ENCODE data around the gene SCLY. TPM values are rescaled to one million over a fixed set of nuclear protein-coding genes. Genes with fewer than 3 reads are reported as not detected.

Gene SCLY
- total and polyA plus RNA-seq, 12 donors = 8.3 to 14.5 (median 11.4) TPM

DNA sequence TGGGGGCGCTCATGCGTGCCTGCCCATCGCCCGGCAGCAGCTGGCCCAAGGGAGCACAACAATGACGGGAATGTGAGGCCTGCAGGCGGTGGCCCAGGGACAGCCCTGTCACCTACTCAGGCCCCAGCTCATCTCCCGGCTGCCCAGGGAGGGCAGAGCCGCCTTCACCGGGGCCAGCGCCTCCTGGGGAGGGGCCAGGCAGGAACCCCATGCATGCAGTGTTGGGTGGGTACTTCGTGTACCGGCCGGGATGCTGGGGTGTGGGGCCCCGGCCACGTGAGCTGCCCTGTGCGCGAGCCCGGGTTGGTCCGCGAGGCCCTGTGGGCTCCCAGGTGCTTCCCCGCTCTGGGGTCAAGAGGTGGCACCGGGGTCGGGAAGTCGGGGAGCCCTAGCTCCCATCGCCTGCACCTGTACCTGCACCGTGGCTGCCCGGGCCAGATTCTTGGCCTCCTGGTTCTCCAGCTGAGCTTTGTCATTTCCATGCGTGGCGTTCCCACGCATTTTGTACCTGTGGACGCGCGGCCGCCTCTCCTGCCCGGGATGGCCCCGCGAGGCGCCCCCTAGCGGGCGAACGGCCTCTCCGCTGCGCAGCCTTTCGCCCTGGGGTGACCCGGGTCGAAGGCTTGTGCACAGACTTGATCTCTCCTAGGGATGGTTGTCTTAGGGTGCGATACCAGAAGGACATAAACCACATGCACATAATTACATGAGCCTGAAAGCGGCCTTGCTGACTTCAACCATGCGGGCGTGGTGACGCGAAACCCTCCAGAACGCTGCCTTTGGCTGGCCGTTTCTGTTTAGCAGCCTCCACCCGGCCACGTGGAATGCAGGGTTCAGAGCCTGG, 78.6 kb downstream of the SCLY start:
- DNase-seq = no peak

DNA sequence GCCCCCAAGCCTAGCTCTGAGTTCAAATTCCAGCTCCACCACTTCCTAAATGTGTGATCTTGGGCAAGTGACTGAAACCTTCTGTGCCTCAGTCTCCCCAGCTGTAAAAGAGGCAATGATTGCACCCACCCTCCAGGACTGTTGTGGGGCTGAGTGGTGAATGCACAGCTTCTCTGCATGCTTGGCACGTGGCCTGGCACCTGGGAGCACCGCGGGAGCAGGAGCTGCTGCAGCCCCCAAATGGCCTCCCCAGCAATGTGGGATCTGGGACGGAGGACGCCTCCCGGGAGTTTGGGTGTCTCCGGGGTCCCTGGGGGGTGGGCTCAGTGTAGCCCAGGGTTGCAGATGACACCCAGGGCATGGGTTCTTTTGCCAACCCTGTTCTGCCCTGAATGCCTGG, 79.2 kb downstream of the SCLY start:
- DNase-seq = no peak
- intact Hi-C loops (cut with DNase I) = loop anchor here in 4 of 10 donors (5.0 to 10.0 kb wide), 3 partner anchors 78 to 285 kb away; partner anchors contain the start of genes RAMP1 (in 2 of the 4) and SCLY (in 1 of the 4)
- H3K4me3 ChIP-seq = no peak overlapping the region
- whole genome bisulfite sequencing, 2 donors = 88 to 92% methylated on average over 7 of the region's 7 CpGs
- H3K27ac ChIP-seq = peak overlapping the region in 1 of 10 donors; percentile 93
- no peak for ATAC-seq
- no peaks in the 10 kb centered on the region for H3K9me3 ChIP-seq
- TF ChIP-seq, protein P1, sequence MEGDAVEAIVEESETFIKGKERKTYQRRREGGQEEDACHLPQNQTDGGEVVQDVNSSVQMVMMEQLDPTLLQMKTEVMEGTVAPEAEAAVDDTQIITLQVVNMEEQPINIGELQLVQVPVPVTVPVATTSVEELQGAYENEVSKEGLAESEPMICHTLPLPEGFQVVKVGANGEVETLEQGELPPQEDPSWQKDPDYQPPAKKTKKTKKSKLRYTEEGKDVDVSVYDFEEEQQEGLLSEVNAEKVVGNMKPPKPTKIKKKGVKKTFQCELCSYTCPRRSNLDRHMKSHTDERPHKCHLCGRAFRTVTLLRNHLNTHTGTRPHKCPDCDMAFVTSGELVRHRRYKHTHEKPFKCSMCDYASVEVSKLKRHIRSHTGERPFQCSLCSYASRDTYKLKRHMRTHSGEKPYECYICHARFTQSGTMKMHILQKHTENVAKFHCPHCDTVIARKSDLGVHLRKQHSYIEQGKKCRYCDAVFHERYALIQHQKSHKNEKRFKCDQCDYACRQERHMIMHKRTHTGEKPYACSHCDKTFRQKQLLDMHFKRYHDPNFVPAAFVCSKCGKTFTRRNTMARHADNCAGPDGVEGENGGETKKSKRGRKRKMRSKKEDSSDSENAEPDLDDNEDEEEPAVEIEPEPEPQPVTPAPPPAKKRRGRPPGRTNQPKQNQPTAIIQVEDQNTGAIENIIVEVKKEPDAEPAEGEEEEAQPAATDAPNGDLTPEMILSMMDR (IDR thresholded peaks at IDR 0.05) = no peak
- H3K27me3 ChIP-seq = peaks cover 0 to 2% (median 0%) of the 10 kb centered on the region in 7 donors
- H3K36me3 ChIP-seq = peaks cover 0 to 6% (median 0%) of the 10 kb centered on the region in 9 donors
- H3K4me1 ChIP-seq = peaks cover 6 to 71% (median 51%) of the 10 kb centered on the region in 9 donors

More for the DNA sequence above, 78.6 kb downstream of the SCLY start:
- TF ChIP-seq, protein P1 (IDR thresholded peaks at IDR 0.05) = peak; percentile 33 to 74 (median 64)
- Histone ChIP-seq H3K9me3 (no peaks in the 10 kb centered on the region), H3K36me3 (peaks cover 0 to 6% (median 0%) of the 10 kb centered on the region in 9 donors), H3K27me3 (peaks cover 0 to 2% (median 0%) of the 10 kb centered on the region in 7 donors), H3K4me3 (peak overlapping the region; percentile 5 to 54 (median 40)), H3K4me1 (peaks cover 6 to 71% (median 51%) of the 10 kb centered on the region in 9 donors), H3K27ac (peak overlapping the region; percentile 69 to 96 (median 89))
- WGBS, 2 donors = 31 to 47% methylated on average over 56 of the region's 56 CpGs
- ATAC-seq = peak; percentile 25 to 68 (median 50)
- intact Hi-C loops (cut with DNase I) = loop anchor here in 7 of 10 donors (5.0 to 10.0 kb wide), 5 partner anchors 77 to 285 kb away; partner anchors contain the start of genes RAMP1 (in 5 of the 7), SCLY (in 1 of the 7) and UBE2F (in 1 of the 7)

DNA sequence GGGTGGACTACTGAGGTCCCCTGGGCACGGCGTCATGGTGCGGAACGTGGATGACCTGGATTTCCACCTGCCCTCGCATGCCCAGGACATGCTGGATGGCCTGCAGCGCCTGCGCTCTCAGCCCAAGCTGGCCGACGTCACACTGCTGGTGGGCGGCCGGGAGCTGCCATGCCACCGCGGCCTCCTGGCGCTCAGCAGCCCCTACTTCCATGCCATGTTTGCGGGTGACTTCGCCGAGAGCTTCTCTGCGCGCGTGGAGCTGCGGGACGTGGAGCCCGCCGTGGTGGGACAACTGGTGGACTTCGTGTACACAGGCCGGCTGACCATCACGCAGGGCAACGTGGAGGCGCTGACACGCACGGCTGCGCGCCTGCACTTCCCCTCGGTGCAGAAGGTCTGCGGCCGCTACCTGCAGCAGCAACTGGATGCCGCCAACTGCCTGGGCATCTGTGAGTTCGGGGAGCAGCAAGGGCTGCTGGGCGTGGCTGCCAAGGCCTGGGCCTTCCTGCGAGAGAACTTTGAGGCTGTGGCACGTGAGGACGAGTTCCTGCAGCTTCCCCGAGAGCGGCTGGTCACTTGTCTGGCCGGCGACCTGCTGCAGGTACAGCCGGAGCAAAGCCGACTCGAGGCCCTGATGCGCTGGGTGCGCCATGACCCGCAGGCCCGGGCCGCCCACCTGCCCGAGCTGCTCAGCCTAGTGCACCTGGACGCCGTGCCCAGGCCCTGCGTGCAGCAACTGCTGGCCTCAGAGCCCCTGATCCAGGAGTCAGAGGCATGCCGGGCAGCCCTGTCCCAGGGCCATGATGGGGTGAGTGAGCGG, 80.1 kb downstream of the SCLY start:
- DNase-seq = no peak
- H3K36me3 ChIP-seq = peaks cover 0 to 6% (median 0%) of the 10 kb centered on the region in 9 donors
- no peak overlapping the region for H3K4me3 ChIP-seq
- peaks cover 6 to 71% (median 51%) of the 10 kb centered on the region in 9 donors for H3K4me1 ChIP-seq
- ATAC-seq = no peak
- H3K27ac ChIP-seq = no peak overlapping the region
- TF ChIP-seq, protein P1 (IDR thresholded peaks at IDR 0.05) = no peak
- 91 to 95% methylated on average over 60 of the region's 60 CpGs for WGBS, 2 donors
- no peaks in the 10 kb centered on the region for H3K9me3 ChIP-seq
- H3K27me3 ChIP-seq = peaks cover 0 to 2% (median 0%) of the 10 kb centered on the region in 7 donors
- intact Hi-C loops (cut with DNase I) = loop anchor here in 4 of 10 donors (5.0 to 10.0 kb wide), 3 partner anchors 79 to 286 kb away; partner anchors contain the start of genes RAMP1 (in 2 of the 4) and SCLY (in 1 of the 4)

Measured in heart right ventricle (tissue), 16 donors.